ENCODE measurements around the gene POLD4.

POLD4 gene

GRCh38 chr11:67371189-67371910 is 18.0 kb upstream of the POLD4 start:
- no peak for DNase-seq (ENCODE audit: low read depth in 2 of 2)

GRCh38 chr11:67370351-67371076 is 17.2 kb upstream of the POLD4 start:
- DNase-seq (ENCODE audit: low read depth in 2 of 2) = no peak

GRCh38 chr11:67369801-67370284 is 16.5 kb upstream of the POLD4 start:
- no peak for DNase-seq (ENCODE audit: low read depth in 2 of 2)

GRCh38 chr11:67369275-67369674 is 15.9 kb upstream of the POLD4 start:
- no peak for DNase-seq (ENCODE audit: low read depth in 2 of 2)

GRCh38 chr11:67368621-67369020 is 15.3 kb upstream of the POLD4 start:
- DNase-seq (ENCODE audit: low read depth in 2 of 2) = no peak

GRCh38 chr11:67367761-67368227 is 14.4 kb upstream of the POLD4 start:
- no peak for DNase-seq (ENCODE audit: low read depth in 2 of 2)

GRCh38 chr11:67366961-67367760 is 13.8 kb upstream of the POLD4 start:
- no peak for DNase-seq (ENCODE audit: low read depth in 2 of 2)

- no peak for DNase-seq (ENCODE audit: low read depth in 2 of 2)
Observed at GRCh38 chr11:67366546-67366945, 13.2 kb upstream of the POLD4 start.

- no peak for DNase-seq (ENCODE audit: low read depth in 2 of 2)
Observed at GRCh38 chr11:67365736-67366444, 12.5 kb upstream of the POLD4 start.

- DNase-seq (ENCODE audit: low read depth in 2 of 2) = no peak
Observed at GRCh38 chr11:67364783-67365722, 11.7 kb upstream of the POLD4 start.

GRCh38 chr11:67364169-67364568 is 10.8 kb upstream of the POLD4 start:
- no peak for DNase-seq (ENCODE audit: low read depth in 2 of 2)

- no peak for DNase-seq (ENCODE audit: low read depth in 2 of 2)
Observed at GRCh38 chr11:67357831-67358670, 4.7 kb upstream of the POLD4 start.

GRCh38 chr11:67356864-67357561 is 3.7 kb upstream of the POLD4 start:
- DNase-seq (ENCODE audit: low read depth in 2 of 2) = peak; percentile 43 to 60

GRCh38 chr11:67356387-67356863 is 3.1 kb upstream of the POLD4 start:
- DNase-seq (ENCODE audit: low read depth in 2 of 2) = no peak

GRCh38 chr11:67355794-67356386 is 2.5 kb upstream of the POLD4 start:
- no peak for DNase-seq (ENCODE audit: low read depth in 2 of 2)

- DNase-seq (ENCODE audit: low read depth in 2 of 2) = no peak
Observed at GRCh38 chr11:67355023-67355793, 1.9 kb upstream of the POLD4 start.
